ENCODE data around the gene MAML3.

DNA sequence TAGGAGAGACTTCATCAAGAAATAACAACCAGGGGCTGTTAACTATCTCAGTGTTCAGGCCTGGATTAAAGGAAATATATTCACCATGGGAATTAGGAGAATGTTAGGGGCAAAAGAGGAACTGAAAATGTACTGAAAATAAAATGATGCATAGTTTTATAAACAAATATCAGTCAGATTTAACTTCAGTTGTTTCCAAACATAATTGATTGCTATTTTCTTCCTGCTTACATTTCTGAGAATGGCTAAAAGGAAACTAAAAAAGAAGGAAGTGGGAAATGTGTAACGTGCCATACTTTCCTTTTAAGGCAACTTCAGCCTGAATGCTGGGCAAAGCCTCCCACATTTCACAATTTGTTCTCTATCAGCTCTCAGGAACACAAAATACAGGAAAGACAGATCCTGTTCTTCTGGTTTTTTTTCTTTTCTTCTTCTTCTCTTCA lies 178.1 kb downstream of the MAML3 start:
- TF ChIP-seq, protein P1, sequence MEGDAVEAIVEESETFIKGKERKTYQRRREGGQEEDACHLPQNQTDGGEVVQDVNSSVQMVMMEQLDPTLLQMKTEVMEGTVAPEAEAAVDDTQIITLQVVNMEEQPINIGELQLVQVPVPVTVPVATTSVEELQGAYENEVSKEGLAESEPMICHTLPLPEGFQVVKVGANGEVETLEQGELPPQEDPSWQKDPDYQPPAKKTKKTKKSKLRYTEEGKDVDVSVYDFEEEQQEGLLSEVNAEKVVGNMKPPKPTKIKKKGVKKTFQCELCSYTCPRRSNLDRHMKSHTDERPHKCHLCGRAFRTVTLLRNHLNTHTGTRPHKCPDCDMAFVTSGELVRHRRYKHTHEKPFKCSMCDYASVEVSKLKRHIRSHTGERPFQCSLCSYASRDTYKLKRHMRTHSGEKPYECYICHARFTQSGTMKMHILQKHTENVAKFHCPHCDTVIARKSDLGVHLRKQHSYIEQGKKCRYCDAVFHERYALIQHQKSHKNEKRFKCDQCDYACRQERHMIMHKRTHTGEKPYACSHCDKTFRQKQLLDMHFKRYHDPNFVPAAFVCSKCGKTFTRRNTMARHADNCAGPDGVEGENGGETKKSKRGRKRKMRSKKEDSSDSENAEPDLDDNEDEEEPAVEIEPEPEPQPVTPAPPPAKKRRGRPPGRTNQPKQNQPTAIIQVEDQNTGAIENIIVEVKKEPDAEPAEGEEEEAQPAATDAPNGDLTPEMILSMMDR (IDR thresholded peaks at IDR 0.05; ENCODE audit: insufficient read depth, low read length): no peak
- TF ChIP-seq GABPA (IDR thresholded peaks at IDR 0.05; ENCODE audit: low read depth): no peak
- TF ChIP-seq POLR2AphosphoS5 (IDR thresholded peaks at IDR 0.05; ENCODE audit: low read depth): no peak

Data from HL-60 (cell line).